Measurements from ENCODE around the gene C1QTNF12. TPM values are rescaled to one million over a fixed set of nuclear protein-coding genes. Genes with fewer than 3 reads are reported as not detected.

C1QTNF12 gene
- total RNA-seq, 2 experiments from 2014 or later: 1.8 to 6.1 TPM

DNA sequence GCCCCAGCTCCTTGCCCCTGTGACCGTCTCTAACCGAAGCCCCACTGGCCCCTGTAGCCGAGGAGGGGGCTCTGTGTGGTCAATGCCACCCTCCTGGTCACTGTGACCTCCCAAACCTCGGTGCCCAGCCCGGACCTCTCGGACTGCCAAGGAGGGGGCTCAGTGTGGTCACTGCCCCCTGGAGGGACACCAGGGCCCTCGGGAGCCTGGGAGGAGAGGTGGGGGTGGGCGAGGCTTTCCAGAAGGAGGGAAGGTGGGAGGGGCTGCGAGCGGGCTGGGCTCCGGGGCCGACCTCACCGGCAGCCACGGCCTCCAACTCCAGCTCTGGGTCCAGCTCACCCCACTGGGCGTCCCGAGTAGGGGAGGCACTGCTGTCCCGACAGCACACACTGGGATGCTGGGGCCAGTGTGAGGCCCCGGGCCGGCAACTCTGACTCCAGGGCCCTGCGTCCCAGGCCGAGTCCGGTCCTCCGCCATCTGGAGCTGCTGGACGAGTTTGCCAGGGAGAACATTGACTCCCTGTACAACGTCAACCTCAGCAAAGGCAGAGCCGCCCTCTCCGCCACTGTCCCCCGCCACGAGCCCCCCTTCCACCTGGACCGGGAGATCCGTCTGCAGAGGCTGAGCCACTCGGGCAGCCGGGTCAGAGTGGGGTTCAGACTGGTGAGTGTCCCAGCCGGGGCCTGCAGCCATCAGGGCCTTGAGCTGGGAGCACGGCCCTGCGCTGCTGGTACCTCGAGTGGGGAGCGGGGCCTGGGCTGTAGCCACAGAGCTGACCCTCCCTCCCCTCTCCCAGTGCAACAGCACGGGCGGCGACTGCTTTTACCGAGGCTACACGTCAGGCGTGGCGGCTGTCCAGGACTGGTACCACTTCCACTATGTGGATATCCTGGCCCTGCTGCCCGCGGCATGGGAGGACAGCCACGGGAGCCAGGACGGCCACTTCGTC, 40.1 kb upstream of the C1QTNF12 start:
- CTCF ChIA-PET (ENCODE audit: unreplicated experiment): no interaction called here
- Histone ChIP-seq H3K9me3 (ENCODE audit: low read length) (no peaks in the 10 kb centered on the region), H3K4me2 (ENCODE audit: low read length) (no peak overlapping the region), H3K27ac (ENCODE audit: low read depth, low read length, poor library complexity, severe bottlenecking) (no peak overlapping the region), H3K4me3 (ENCODE audit: low read depth, low read length, poor library complexity, severe bottlenecking) (no peak overlapping the region), H3K4me1 (ENCODE audit: insufficient read depth, low read length, poor library complexity, severe bottlenecking) (no peaks in the 10 kb centered on the region), H2AFZ (ENCODE audit: low read length) (no peak overlapping the region), H4K20me1 (ENCODE audit: insufficient read depth, low read length) (no peaks in the 10 kb centered on the region), H3K36me3 (ENCODE audit: insufficient read depth, low read length) (no peaks in the 10 kb centered on the region), H3K9me2 (ENCODE audit: insufficient read depth, low read length) (no peaks in the 10 kb centered on the region), H3K79me2 (ENCODE audit: insufficient read depth, low read depth, low read length) (no peaks in the 10 kb centered on the region)
- TF ChIP-seq EZH2phosphoT487 (IDR thresholded peaks at IDR 0.05; ENCODE audit: borderline replicate concordance, low read depth, low read length) (no peak), CTCF (conservative IDR thresholded peaks at IDR 0.05; ENCODE audit: low read length) (no peak)
- no TSS peak for BruUV-seq (replicated peaks)
- no peak for DNase-seq (ENCODE audit: low spot score)
- intact Hi-C loops (cut with micrococcal nuclease; ENCODE audit: unreplicated experiment): no loop called here
- POLR2A ChIA-PET: no interaction called here

DNA sequence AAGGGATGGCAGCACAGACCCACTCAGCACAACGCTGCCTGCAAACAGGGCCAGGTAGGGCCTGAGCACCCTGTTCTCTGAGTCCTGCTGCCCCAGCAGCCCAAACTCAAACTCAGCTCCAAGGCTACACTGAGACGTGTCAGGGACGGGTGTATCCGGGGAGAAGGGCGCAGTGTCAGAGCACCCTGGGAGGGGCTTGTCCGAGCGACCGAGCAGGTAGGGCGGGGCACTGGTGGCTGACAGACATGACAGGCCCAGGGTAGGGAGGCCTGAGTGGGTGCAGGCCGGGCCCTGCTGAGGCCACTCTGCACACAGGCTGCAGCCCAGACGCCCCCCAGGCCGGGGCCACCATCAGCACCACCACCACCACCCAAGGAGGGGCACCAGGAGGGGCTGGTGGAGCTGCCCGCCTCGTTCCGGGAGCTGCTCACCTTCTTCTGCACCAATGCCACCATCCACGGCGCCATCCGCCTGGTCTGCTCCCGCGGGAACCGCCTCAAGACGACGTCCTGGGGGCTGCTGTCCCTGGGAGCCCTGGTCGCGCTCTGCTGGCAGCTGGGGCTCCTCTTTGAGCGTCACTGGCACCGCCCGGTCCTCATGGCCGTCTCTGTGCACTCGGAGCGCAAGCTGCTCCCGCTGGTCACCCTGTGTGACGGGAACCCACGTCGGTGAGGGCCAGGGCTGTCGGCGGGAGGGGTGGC, 39.2 kb upstream of the C1QTNF12 start:
- intact Hi-C loops (cut with micrococcal nuclease; ENCODE audit: unreplicated experiment): no loop called here
- Histone ChIP-seq H3K79me2 (ENCODE audit: insufficient read depth, low read depth, low read length) (no peaks in the 10 kb centered on the region), H3K9me3 (ENCODE audit: low read length) (no peaks in the 10 kb centered on the region), H3K36me3 (ENCODE audit: insufficient read depth, low read length) (no peaks in the 10 kb centered on the region), H2AFZ (ENCODE audit: low read length) (no peak overlapping the region), H3K27ac (ENCODE audit: low read depth, low read length, poor library complexity, severe bottlenecking) (no peak overlapping the region), H3K4me2 (ENCODE audit: low read length) (no peak overlapping the region), H3K4me3 (ENCODE audit: low read depth, low read length, poor library complexity, severe bottlenecking) (no peak overlapping the region), H3K4me1 (ENCODE audit: insufficient read depth, low read length, poor library complexity, severe bottlenecking) (no peaks in the 10 kb centered on the region), H3K9me2 (ENCODE audit: insufficient read depth, low read length) (no peaks in the 10 kb centered on the region), H4K20me1 (ENCODE audit: insufficient read depth, low read length) (no peaks in the 10 kb centered on the region)
- ChIA-PET POLR2A (no interaction called here), CTCF (ENCODE audit: unreplicated experiment) (no interaction called here)
- BruUV-seq (replicated peaks): no TSS peak
- no peak for DNase-seq (ENCODE audit: low spot score)
- no peak for TF ChIP-seq EZH2phosphoT487 (IDR thresholded peaks at IDR 0.05; ENCODE audit: borderline replicate concordance, low read depth, low read length)
- no peak for TF ChIP-seq CTCF (conservative IDR thresholded peaks at IDR 0.05; ENCODE audit: low read length)

Data from OCI-LY7 (cell line).